Measurements from ENCODE around the gene SPATA12.

SPATA12 gene

DNA sequence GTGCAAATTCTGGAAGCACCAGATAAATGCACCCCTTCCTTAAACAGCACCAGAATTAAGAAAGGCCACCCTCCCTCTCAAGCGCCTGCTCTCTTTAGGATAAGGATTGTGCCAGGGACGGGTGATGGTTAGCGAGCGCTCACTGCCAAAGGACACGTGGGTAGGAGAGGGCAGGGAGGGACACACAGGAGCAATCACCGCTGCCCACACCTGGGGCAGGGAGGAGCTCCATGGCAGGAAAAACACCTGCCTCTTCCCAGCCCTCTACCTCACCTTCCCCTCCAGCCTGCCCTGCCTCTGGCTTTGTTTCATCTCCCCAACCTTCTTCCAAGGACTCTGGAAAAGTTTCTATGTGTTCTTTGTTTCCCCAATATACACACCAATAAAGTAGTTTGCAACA, 7.3 kb upstream of the SPATA12 start:
- DNase-seq (ENCODE audit: low read depth): no peak

- no peak for DNase-seq (ENCODE audit: low read depth)
These were observed 3.1 kb upstream of the SPATA12 start for GRCh38 chr3:57057351-57057750.

GRCh38 chr3:57059411-57059810, 1.1 kb upstream of the SPATA12 start:
- DNase-seq (ENCODE audit: low read depth): no peak

DNA sequence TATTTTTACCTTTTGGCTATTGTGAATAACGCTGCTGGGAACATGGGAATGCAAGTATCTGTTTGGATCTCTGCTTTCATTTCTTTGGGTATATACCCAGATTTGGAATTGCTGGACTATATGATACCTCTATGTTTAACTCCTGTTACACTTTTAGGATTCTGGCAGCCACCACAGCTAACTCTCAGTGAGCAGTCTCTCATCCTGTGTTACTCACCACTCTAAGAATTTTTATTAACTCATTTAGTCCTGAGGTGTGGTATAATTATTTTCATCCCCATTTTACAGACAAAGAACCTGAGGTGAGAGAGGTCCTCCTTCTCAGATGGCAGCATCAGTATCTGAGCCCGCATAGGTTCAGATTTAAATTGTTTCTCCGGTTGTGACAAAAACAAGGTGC, 1.1 kb downstream of the SPATA12 start:
- DNase-seq (ENCODE audit: low read depth): no peak

DNA sequence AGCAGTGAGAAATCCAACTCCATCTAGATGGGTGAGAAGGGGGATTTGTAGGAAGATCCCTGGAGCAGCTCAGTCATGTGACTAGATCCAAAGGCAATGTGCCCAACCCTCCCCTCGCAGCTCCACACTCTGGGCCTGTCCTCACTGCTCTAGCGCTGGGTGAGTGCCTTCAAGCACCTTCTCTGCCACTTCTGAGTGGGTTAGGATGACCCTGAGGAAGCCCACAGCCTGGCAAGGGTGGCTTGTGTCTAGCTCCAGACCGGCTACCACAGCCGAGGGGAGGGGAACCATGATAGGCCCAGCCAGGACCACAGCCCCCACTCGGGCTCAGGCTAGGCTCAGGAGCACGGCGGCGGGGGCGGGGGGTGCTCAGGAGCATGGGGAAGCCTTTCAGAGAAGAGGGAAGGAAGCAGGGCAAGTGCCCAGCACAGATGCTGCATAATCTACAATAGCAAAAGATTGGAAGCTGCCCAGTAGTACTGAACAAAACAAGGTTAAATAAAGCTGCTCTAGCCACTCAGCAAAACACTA, 1.7 kb downstream of the SPATA12 start:
- no peak for DNase-seq (ENCODE audit: low read depth)

DNA sequence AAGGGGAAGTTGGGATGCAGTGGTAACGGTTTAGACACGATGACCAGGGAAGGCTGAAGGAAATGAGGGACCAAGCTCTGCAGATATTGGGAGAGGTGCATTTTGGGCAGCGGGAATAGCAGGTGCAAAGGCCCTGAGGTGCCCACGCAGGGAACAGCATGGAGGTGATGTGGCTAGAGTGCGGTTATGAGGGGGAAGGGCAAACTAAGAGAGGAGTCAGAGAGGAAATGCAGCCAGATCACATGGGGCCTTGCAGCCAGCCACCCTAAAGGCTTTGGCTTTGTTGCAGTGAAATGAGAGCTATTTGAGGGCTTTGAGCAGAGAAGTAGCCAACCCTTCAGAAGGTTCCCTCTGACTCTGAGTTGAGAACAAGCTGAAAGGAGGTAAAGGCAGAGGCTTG, 2.6 kb downstream of the SPATA12 start:
- no peak for DNase-seq (ENCODE audit: low read depth)

DNA sequence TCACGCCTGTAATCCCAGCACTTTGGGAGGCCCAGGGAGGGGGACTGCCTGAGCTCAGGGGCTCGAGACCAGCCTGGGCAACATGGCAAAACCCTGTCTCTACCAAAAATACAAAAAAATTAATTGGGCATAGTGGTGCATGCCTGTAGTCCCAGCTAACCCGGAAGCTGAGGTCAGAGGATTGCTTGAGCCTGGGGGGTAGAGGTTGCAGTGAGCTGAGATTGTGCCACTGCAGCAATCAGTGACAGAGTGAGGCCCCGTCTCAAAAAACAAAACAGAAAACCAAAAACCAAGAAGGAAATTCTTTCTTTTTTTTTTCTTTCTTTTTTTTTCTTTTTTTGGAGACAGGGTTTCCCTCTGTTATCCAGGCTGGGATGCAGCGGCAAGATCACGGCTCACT, 3.5 kb downstream of the SPATA12 start:
- DNase-seq (ENCODE audit: low read depth): no peak

- DNase-seq (ENCODE audit: low read depth): no peak
These were observed 4.1 kb downstream of the SPATA12 start for GRCh38 chr3:57064572-57064971.

DNA sequence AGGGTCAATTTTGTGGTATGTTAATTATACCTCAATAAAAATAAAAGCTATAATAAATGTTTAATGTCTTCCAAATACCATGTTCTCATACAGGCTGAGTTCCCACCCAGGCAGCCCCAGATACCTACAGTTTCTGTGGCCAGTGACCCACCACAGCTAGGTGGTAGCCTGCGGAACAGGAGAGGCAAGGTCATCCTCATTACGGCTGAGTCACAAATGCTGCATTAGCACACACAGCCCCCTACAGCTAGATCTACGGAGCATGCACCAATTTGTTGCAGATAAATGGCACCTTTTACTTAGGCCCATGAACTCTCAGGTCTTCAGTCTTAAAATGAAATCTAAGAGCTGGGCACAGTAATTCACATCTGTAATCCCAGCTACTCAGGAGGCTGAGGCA, 5.1 kb downstream of the SPATA12 start:
- no peak for DNase-seq (ENCODE audit: low read depth)

DNA sequence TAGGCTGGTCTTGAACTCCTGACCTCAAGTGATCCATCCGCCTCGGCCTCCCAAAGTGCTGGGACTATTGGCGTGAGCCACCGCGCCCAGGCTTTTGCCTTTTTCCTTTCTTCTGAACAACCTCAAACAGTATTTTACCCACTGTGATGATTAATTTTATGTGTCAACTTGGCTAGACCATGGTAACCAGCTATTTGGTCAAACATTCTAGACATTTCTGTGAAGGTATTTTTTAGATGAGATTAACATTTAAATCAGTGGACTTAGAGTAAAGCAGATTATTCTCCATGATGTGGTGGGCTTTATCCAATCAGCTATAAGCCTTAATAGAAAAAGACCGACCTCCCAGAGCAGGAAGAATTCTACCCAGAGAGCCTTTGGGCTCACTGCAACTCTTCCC, 6.0 kb downstream of the SPATA12 start:
- DNase-seq (ENCODE audit: low read depth): no peak

- DNase-seq (ENCODE audit: low read depth): peak; percentile 87
These were observed 8.1 kb downstream of the SPATA12 start for GRCh38 chr3:57068437-57069089.

DNA sequence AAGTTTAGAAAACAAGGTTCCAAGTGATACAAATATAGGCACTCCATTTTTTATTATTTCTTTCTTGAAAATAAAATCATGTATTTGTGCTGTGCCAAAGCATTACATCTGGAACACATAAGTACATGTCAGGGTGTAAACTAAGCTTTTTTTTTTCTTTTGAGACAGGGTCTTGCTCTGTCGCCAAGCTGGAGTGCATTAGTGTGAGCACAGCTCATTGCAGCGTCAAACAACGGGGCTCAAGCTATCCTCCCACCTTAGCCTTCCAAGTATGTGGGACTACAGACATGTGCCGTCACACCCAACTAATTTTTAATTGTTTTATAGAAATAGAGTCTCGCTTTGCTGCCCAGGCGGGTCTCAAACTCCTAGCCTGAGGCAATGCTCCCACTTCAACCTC, 9.0 kb downstream of the SPATA12 start:
- DNase-seq (ENCODE audit: low read depth): no peak

- DNase-seq (ENCODE audit: low read depth): no peak
These were observed 13.2 kb downstream of the SPATA12 start for GRCh38 chr3:57073628-57074027.

DNA sequence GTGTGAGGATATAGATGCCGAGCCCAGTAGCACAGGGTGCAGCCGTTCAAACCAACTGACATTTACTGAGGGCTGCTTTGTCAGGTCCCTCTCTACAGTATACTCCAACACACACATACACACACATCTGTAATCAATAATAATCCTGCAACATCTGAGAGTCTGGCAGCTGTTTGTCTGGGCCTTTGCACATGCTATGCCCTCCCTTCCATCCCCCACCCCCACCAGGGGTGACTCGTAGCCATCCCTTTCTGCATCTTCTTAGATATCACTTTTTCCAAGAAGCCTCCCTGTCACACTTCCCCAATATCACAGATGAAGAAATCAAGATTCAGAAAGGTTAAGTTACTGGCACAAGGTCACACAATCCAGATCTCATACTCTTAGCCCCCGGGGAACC, 13.7 kb downstream of the SPATA12 start:
- DNase-seq (ENCODE audit: low read depth): no peak

GRCh38 chr3:57076422-57076951, 16.0 kb downstream of the SPATA12 start:
- DNase-seq (ENCODE audit: low read depth): no peak

DNA sequence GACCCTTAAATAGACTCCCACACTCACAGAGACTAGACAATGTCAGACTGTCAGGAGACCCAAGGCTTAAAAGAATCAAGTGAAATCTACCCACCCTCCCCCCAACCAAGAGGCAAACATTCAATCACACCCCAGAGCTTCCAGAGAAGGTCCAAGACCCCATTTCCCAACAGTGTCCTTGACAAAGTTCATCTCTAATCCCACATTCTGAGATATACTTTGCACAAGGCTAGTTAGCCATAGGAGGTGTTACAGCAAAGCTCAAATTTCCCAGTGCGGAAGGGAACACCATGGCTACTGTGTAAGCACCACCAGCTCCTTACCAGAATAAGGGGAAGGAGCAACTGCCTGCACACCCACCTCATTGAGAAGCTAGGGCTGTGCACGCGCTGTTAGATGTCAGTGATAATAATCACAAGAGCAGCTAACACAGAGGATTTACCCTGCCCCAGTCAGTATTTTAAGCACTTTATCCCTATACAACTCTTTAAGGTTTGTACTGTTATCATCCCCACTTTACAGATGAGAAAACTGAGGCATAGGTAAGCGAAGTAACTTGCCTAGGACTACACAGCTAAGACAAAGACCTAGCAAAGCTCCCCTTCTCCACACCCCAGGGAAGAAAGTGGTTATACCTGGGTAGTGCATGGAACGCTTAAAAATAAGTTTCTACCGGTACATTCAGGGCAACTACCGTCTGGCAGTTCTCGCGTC, 17.3 kb downstream of the SPATA12 start:
- DNase-seq (ENCODE audit: low read depth): no peak

GRCh38 chr3:57078344-57078634, 17.8 kb downstream of the SPATA12 start:
- peak; percentile 25 for DNase-seq (ENCODE audit: low read depth)

DNA sequence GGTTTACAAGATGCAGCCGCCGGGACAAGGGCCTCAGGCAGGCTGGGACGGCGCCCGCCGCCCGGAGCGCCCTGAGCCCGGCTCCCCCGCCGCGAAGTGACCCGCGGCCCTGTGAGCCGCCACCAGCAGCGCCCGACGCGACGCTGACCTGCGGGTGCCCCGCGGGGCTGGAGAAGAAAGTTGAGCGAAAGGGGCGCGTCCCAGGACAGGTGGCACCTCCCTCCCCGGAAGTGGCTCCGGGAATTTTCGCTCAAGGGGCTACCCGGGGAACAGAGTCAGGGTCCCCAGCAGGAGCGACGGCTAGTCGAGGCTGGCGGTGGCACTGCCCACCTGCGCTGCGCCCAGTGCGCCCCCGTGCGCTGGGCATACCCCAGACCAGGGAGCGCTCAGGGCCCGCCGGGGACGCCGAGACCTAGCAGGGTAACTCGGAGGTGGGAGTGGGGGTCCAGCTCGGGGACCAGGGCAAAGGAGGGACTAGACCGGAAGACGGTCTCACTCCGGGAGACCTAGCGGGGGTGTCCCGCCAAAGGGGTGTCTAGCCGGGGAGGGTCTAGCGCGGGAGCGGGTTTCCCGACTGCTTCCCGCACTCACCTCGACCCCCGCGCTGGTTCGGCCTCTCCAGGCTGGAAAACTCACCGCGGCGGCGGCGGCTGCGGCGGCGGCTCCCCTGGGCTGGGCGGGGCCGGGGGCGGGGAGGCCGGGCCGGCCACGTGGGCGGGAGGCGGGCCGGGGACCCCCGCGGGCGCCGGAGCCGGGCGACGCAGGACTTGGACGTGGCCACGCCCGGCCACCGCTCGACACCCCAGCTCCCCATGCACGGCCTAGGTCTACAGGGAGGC, 18.4 kb downstream of the SPATA12 start:
- no peak for DNase-seq (ENCODE audit: low read depth)

- DNase-seq (ENCODE audit: low read depth): no peak
These were observed 19.0 kb downstream of the SPATA12 start for GRCh38 chr3:57079474-57079831.

- no peak for DNase-seq (ENCODE audit: low read depth)
These were observed 19.7 kb downstream of the SPATA12 start for GRCh38 chr3:57080171-57080570.

- no peak for DNase-seq (ENCODE audit: low read depth)
These were observed 20.7 kb downstream of the SPATA12 start for GRCh38 chr3:57081173-57081572.

DNA sequence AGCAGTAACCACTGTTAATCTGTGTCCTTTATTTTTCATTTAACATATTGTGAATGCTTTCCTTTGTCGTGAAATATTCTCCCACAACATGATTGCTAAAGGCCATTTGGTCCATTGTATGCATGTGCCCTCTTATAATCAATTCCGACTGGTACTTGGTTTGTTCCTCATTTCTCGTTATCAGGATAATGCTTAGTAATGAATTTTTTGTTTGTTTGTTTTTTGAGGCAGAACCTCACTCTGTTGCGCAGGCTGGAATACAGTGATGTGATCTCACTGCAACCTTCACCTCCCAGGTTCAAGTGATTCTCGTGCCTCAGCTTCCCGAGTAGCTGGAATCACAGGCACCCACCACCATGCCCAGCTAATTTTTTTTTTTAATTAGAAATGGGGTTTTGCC, 22.0 kb downstream of the SPATA12 start:
- no peak for DNase-seq (ENCODE audit: low read depth)
